GM12878 (cell line): ENCODE results near the gene NKX1-1. TPM values are rescaled to one million over a fixed set of nuclear protein-coding genes. Genes with fewer than 3 reads are reported as not detected.

ENCODE experiments used
- ATAC-seq: fragments of 200-7000 bp; cut with Tn5 transposase; 3 replicates; pipeline ENCODE4 v1.9.1; 2020; ENCODE audit warnings: mild to moderate bottlenecking, moderate library complexity
- BruUV-seq: library from RNA; stranded (reverse); fragments of 400-500 nt; replicated peaks from 2 replicates; lab custom pipeline; 2021; lab: Mats Ljungman, UMichigan
- CTCF ChIA-PET: fragments of 300-600 bp; sonication (Branson Sonifier 250); formaldehyde crosslinking; extraction: SDS; loops from one replicate; lab custom pipeline; 2021; ENCODE audit warnings: inconsistent platforms; lab: Yijun Ruan, JAX
- POLR2A ChIA-PET: fragments of 350-600 bp; formaldehyde crosslinking; extraction: SDS; loops from one replicate; lab custom pipeline; 2021; ENCODE audit warnings: inconsistent platforms; lab: Charles Lee
- RAD21 ChIA-PET: fragments of 300-600 bp; sonication (Branson Sonifier 250); formaldehyde crosslinking; loops from one replicate; lab custom pipeline; 2023; ENCODE audit warnings: antibody characterized with exemption; ENCODE audit not compliant: unreplicated experiment; lab: Charles Lee
- SMC1A ChIA-PET: fragments of 300-600 bp; sonication (Branson Sonifier 250); formaldehyde crosslinking; loops from one replicate; lab custom pipeline; 2023; ENCODE audit not compliant: unreplicated experiment, uncharacterized antibody; lab: Charles Lee
- DNase-seq: peaks from one replicate; pipeline ENCODE4 v3.0.0-alpha.2; 2011; ENCODE audit warnings: low read depth, low spot score
- FAIRE-seq: peaks from 3 replicates; lab custom pipeline; 2011; peaks lifted over from hg19 to GRCh38; lab: Jason Lieb, UNC
- H2AFZ ChIP-seq: 2 replicates; pipeline ENCODE4 v1.6.0; 2011; ENCODE audit warnings: low read depth, low read length, control low read depth; ENCODE audit not compliant: control insufficient read depth
- H3K27ac ChIP-seq: 2 replicates; pipeline ENCODE4 v1.5.1; 2011; ENCODE audit warnings: control low read depth; ENCODE audit not compliant: control insufficient read depth, insufficient read depth
- H3K27me3 ChIP-seq, 2 experiments: replicated peaks in 1 of 2; 2 replicates each; pipeline versions ENCODE4 v1.6.0 to v1.6.1; 2011; ENCODE audit warnings: low read length in 1 of 2; ENCODE audit not compliant: control insufficient read depth in 2 of 2, insufficient read depth in 2 of 2
- H3K36me3 ChIP-seq, 2 experiments: 2 replicates each; pipeline ENCODE4 v1.5.1; 2011; ENCODE audit warnings: low read length in 1 of 2; ENCODE audit not compliant: control insufficient read depth in 2 of 2, insufficient read depth in 2 of 2
- H3K4me1 ChIP-seq: 2 replicates; pipeline ENCODE4 v1.6.1; 2011; ENCODE audit warnings: mild to moderate bottlenecking, low read length, moderate library complexity, mixed read lengths; ENCODE audit not compliant: control insufficient read depth, insufficient read depth
- H3K4me2 ChIP-seq: 2 replicates; pipeline ENCODE4 v1.6.0; 2011; ENCODE audit warnings: control low read depth; ENCODE audit not compliant: control insufficient read depth, insufficient read depth
- H3K4me3 ChIP-seq: fragments of 200-600 bp; sonication (generic); 2 replicates; pipeline ENCODE4 v1.5.1; 2016
- H3K79me2 ChIP-seq: 2 replicates; pipeline ENCODE4 v1.6.0; 2011; ENCODE audit warnings: low read length; ENCODE audit not compliant: control insufficient read depth, insufficient read depth
- H3K9ac ChIP-seq: 2 replicates; pipeline ENCODE4 v1.8.0; 2011; ENCODE audit warnings: low read length, control low read depth, mixed read lengths; ENCODE audit not compliant: control insufficient read depth, insufficient read depth
- H3K9me3 ChIP-seq: replicated peaks from 3 replicates; pipeline ENCODE4 v1.5.1; 2011; ENCODE audit warnings: mild to moderate bottlenecking, low read length; ENCODE audit not compliant: control insufficient read depth, insufficient read depth
- H4K20me1 ChIP-seq: 2 replicates; pipeline ENCODE4 v1.6.0; 2011; ENCODE audit not compliant: control insufficient read depth, insufficient read depth
- ASH2L ChIP-seq: fragments of 300-600, 200-600 bp; sonication (generic); IDR thresholded peaks from 2 replicates; pipeline ENCODE4 v1.6.1; 2017; ENCODE audit warnings: low read depth, mild to moderate bottlenecking, borderline replicate concordance
- BHLHE40 ChIP-seq, 2 experiments: fragments of 450-650 bp in 1 of 2; IDR thresholded peaks; 2 replicates each; pipeline ENCODE4 v1.6.1; 2011 to 2017; ENCODE audit warnings: low read depth in 2 of 2, borderline replicate concordance in 1 of 2, improper control_type of control experiment in 1 of 2, low read length in 1 of 2, mild to moderate bottlenecking in 1 of 2
- CUX1 ChIP-seq: IDR thresholded peaks from 2 replicates; pipeline ENCODE4 v1.6.1; 2012; ENCODE audit warnings: improper control_type of control experiment, low read depth, low read length; ENCODE audit not compliant: insufficient replicate concordance
- E2F4 ChIP-seq: IDR thresholded peaks from 2 replicates; pipeline ENCODE4 v1.6.1; 2012; ENCODE audit warnings: low read depth, low read length, improper control_type of control experiment
- EGR1 ChIP-seq, 2 experiments: IDR thresholded peaks; 1 replicate in 1 of 2; 2 replicates in 1 of 2; pipeline ENCODE4 v1.6.1; 2011 to 2012; ENCODE audit warnings: low read depth in 2 of 2, low read length in 2 of 2, borderline replicate concordance in 1 of 2, mild to moderate bottlenecking in 1 of 2, moderate library complexity in 1 of 2
- KDM1A ChIP-seq: fragments of 200-600 bp; sonication (generic); IDR thresholded peaks from 2 replicates; pipeline ENCODE4 v1.6.1; 2016; ENCODE audit warnings: borderline replicate concordance
- KLF5 ChIP-seq: fragments of 450-650 bp; IDR thresholded peaks from 2 replicates; pipeline ENCODE4 v1.6.1; 2014; ENCODE audit warnings: mild to moderate bottlenecking; ENCODE audit not compliant: partially characterized antibody
- NFXL1 ChIP-seq: fragments of 450-650 bp; IDR thresholded peaks from 2 replicates; pipeline ENCODE4 v1.6.1; 2017; ENCODE audit warnings: antibody characterized with exemption, mild to moderate bottlenecking, borderline replicate concordance
- PML ChIP-seq: IDR thresholded peaks from 2 replicates; pipeline ENCODE4 v1.6.1; 2012; ENCODE audit warnings: low read length, inconsistent platforms
- SRF ChIP-seq, 2 experiments: IDR thresholded peaks; 2 replicates each; pipeline ENCODE4 v1.6.1; 2011; ENCODE audit warnings: low read depth in 2 of 2, low read length in 2 of 2, mild to moderate bottlenecking in 1 of 2, moderate library complexity in 1 of 2
- STAT3 ChIP-seq: IDR thresholded peaks from 2 replicates; pipeline ENCODE4 v1.6.1; 2011; ENCODE audit warnings: low read depth, low read length, improper control_type of control experiment
- TCF7 ChIP-seq: IDR thresholded peaks from 2 replicates; pipeline ENCODE4 v1.6.1; 2014; ENCODE audit warnings: antibody characterized with exemption, borderline replicate concordance
- WGBS: methylation state at CpG from one replicate; pipeline ENCODE4 v1.1.6; 2016; ENCODE audit warnings: low lambda C conversion rate; ENCODE audit not compliant: insufficient replicate concordance, insufficient coverage; ENCODE audit errors: missing lambda C conversion rate; 5-methylcytosine and 5-hydroxymethylcytosine counted together
- in situ Hi-C: fragments of 300-500 bp; cut with MboI; formaldehyde crosslinking; loops from 9 replicates; pipeline ENCODE4 v1.14.3; 2018; ENCODE audit warnings: mixed read lengths
- intact Hi-C: fragments of 100-400 bp; cut with micrococcal nuclease; formaldehyde crosslinking; loops from one replicate; pipeline ENCODE4 v1.14.2; 2022; ENCODE audit not compliant: unreplicated experiment
- polyA plus RNA-seq, 11 experiments: library from polyadenylated mRNA; depleted of rRNA in 4 of 11; unstranded in 6 of 11; stranded (reverse) in 5 of 11; fragments of >200 nt; fragmentation: Nextera tagmentation in 4 of 11; fragmentation: Illumina TruSeq in 1 of 11; extraction: Ambion mirVana in 4 of 11; extraction: Trizol in 1 of 11; gene quantifications; 1 replicate in 1 of 11; 2 replicates in 10 of 11; pipeline versions ENCODE4 v1.2.1 to v1.2.3, GENCODE V29; 2011 to 2016; ENCODE audit warnings: inconsistent platforms in 2 of 11, missing spikeins in 2 of 11, low read depth in 1 of 11
- total RNA-seq, 4 experiments: library from RNA; depleted of rRNA in 3 of 4; stranded (reverse); fragments of >200 nt in 3 of 4; fragmentation: Illumina TruSeq in 1 of 4; extraction: Trizol in 1 of 4; gene quantifications; 2 replicates each; pipeline versions ENCODE4 v1.2.1 to v1.2.3, GENCODE V29; 2013 to 2021
- TF ChIP-seq, protein P1 (sequence below), 3 experiments: IDR thresholded peaks in 2 of 3; conservative IDR thresholded peaks in 1 of 3; 2 replicates each; pipeline ENCODE4 v1.5.1; 2011; ENCODE audit warnings: low read depth in 3 of 3, low read length in 3 of 3, mild to moderate bottlenecking in 3 of 3, control low read depth in 2 of 3, moderate library complexity in 2 of 3, inconsistent platforms in 1 of 3, mixed read lengths in 1 of 3; ENCODE audit not compliant: control insufficient read depth in 2 of 3, insufficient read depth in 1 of 3; ENCODE audit errors: extremely low read depth in 1 of 3
- TF ChIP-seq, protein P2 (sequence below): IDR thresholded peaks from 2 replicates; pipeline ENCODE4 v1.6.1; 2012; ENCODE audit warnings: low read depth, low read length, improper control_type of control experiment

The NKX1-1 gene
- total and polyA plus RNA-seq, 10 of the 15 experiments (the other 5 are each of a cell fraction or from before 2014, with no cell fraction given) = not detected

DNA sequence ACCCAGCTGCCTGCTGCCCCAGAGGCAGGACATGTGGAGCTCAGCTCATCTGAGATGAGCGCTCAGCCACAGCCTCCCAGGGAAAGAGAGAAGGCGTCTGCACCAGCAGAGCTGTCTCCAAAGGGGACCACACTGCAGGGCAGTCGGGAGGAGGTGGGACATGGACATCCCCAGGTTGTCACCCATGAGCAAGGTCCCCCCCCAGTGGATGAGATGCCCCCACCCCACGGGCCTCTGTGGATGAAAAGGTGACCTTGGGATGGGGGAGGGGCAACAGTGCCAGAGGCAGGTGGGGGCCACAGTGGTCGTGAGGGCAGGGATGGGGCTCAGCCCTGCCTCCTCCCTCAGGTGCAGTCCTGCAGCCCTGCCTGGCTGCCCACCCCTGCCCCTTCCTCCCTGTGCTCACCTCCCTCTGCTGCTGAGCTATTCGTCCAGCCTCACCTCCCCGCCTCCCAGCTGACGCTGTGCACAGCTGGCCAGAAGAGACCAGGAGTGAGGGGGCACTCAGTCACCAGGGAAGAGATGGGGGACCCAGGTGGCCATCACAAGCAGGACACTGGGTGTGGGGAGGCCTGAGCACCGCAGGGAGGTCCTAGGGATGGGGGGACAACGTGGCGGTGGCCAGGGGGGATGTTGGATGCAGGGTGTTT lies 9.3 kb downstream of the NKX1-1 start:
- ATAC-seq (no peak), FAIRE-seq (no peak), DNase-seq (no peak)
- CTCF ChIA-PET = no interaction called here
- Histone ChIP-seq H3K79me2 (no peaks in the 10 kb centered on the region), H3K27ac (no peak overlapping the region), H2AFZ (no peak overlapping the region), H3K4me3 (no peak overlapping the region), H3K9ac (no peak overlapping the region), H3K4me2 (no peak overlapping the region), H4K20me1 (no peaks in the 10 kb centered on the region), H3K36me3 (no peaks in the 10 kb centered on the region; a peak in 1 of 4 replicates), H3K27me3 (no peaks in the 10 kb centered on the region), H3K4me1 (no peaks in the 10 kb centered on the region), H3K9me3 (peaks cover 19% of the 10 kb centered on the region)
- in situ Hi-C loops = no loop called here
- POLR2A ChIA-PET = no interaction called here
- RAD21 ChIA-PET = no interaction called here
- SMC1A ChIA-PET = no interaction called here
- intact Hi-C loops = no loop called here
- BruUV-seq = no TSS peak
- TF ChIP-seq, protein P1, sequence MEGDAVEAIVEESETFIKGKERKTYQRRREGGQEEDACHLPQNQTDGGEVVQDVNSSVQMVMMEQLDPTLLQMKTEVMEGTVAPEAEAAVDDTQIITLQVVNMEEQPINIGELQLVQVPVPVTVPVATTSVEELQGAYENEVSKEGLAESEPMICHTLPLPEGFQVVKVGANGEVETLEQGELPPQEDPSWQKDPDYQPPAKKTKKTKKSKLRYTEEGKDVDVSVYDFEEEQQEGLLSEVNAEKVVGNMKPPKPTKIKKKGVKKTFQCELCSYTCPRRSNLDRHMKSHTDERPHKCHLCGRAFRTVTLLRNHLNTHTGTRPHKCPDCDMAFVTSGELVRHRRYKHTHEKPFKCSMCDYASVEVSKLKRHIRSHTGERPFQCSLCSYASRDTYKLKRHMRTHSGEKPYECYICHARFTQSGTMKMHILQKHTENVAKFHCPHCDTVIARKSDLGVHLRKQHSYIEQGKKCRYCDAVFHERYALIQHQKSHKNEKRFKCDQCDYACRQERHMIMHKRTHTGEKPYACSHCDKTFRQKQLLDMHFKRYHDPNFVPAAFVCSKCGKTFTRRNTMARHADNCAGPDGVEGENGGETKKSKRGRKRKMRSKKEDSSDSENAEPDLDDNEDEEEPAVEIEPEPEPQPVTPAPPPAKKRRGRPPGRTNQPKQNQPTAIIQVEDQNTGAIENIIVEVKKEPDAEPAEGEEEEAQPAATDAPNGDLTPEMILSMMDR (IDR thresholded peaks at IDR 0.05 in 2 of 3, conservative IDR thresholded peaks at IDR 0.05 in 1 of 3; ENCODE audit: control insufficient read depth in 2 of 3, extremely low read depth in 1 of 3, insufficient read depth in 1 of 3, low read depth in 3 of 3, low read length in 3 of 3) = no peak
- TF ChIP-seq KDM1A = no peak
- TF ChIP-seq NFXL1 = no peak
- TF ChIP-seq ASH2L = no peak
- no peak for TF ChIP-seq TCF7
- no peak for TF ChIP-seq E2F4
- TF ChIP-seq STAT3 = no peak
- TF ChIP-seq, protein P2, sequence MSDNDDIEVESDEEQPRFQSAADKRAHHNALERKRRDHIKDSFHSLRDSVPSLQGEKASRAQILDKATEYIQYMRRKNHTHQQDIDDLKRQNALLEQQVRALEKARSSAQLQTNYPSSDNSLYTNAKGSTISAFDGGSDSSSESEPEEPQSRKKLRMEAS = no peak
- TF ChIP-seq KLF5 = no peak
- TF ChIP-seq EGR1 (IDR thresholded peaks at IDR 0.05; ENCODE audit: borderline replicate concordance in 1 of 2, low read depth in 2 of 2, low read length in 2 of 2) = no peak
- no peak for TF ChIP-seq PML
- TF ChIP-seq CUX1 = no peak
- no peak for TF ChIP-seq BHLHE40 (IDR thresholded peaks at IDR 0.05; ENCODE audit: borderline replicate concordance in 1 of 2, low read depth in 2 of 2, low read length in 1 of 2)
- TF ChIP-seq SRF (IDR thresholded peaks at IDR 0.05; ENCODE audit: low read depth in 2 of 2, low read length in 2 of 2) = no peak
- whole genome bisulfite sequencing = 71% methylated on average over 11 of the region's 11 CpGs
